ENCODE results near the gene ATP8B3.

- TF ChIP-seq, protein P1, sequence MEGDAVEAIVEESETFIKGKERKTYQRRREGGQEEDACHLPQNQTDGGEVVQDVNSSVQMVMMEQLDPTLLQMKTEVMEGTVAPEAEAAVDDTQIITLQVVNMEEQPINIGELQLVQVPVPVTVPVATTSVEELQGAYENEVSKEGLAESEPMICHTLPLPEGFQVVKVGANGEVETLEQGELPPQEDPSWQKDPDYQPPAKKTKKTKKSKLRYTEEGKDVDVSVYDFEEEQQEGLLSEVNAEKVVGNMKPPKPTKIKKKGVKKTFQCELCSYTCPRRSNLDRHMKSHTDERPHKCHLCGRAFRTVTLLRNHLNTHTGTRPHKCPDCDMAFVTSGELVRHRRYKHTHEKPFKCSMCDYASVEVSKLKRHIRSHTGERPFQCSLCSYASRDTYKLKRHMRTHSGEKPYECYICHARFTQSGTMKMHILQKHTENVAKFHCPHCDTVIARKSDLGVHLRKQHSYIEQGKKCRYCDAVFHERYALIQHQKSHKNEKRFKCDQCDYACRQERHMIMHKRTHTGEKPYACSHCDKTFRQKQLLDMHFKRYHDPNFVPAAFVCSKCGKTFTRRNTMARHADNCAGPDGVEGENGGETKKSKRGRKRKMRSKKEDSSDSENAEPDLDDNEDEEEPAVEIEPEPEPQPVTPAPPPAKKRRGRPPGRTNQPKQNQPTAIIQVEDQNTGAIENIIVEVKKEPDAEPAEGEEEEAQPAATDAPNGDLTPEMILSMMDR (IDR thresholded peaks at IDR 0.05): no peak
- no peak for TF ChIP-seq POLR2A (IDR thresholded peaks at IDR 0.05)
These were observed 29.3 kb upstream of the ATP8B3 start for GRCh38 chr19:1841209-1841924.

Measured in heart left ventricle (tissue), 13 donors.